IgD-negative memory B cell (primary cell): ENCODE results near the gene NKAIN4. TPM values are rescaled to one million over a fixed set of nuclear protein-coding genes. Genes with fewer than 3 reads are reported as not detected.

Source experiments
- H3K27ac Mint-ChIP-seq, 3 donors: one replicate each; pipeline ENCODE4 v1.8.0; 2020 to 2022; ENCODE audit warnings: mild to moderate bottlenecking in 3 of 3, mixed read lengths in 3 of 3, moderate library complexity in 1 of 3
- H3K27me3 Mint-ChIP-seq: one replicate; pipeline ENCODE4 v1.8.0; 2021; ENCODE audit warnings: mixed read lengths
- H3K36me3 Mint-ChIP-seq: one replicate; pipeline ENCODE4 v1.8.0; 2020; ENCODE audit warnings: mild to moderate bottlenecking, mixed read lengths
- H3K4me1 Mint-ChIP-seq, 3 donors: one replicate each; pipeline ENCODE4 v1.8.0; 2020 to 2022; ENCODE audit warnings: mixed read lengths in 3 of 3, mild to moderate bottlenecking in 1 of 3
- H3K4me3 Mint-ChIP-seq, 4 donors: one replicate each; pipeline ENCODE4 v1.8.0; 2020 to 2022; ENCODE audit warnings: mild to moderate bottlenecking in 4 of 4, mixed read lengths in 4 of 4, moderate library complexity in 3 of 4
- H3K9me3 Mint-ChIP-seq, 3 donors: one replicate each; pipeline ENCODE4 v1.8.0; 2020 to 2021; ENCODE audit warnings: mixed read lengths in 3 of 3, mild to moderate bottlenecking in 1 of 3
- polyA plus RNA-seq: library from polyadenylated mRNA; unstranded; fragments of 300-500 nt; fragmentation: Illumina TruSeq; gene quantifications from one replicate; pipeline ENCODE4 v1.2.3, GENCODE V29; 2021

NKAIN4 gene
- polyA plus RNA-seq, 1 donor from 2014 or later = not detected

DNA sequence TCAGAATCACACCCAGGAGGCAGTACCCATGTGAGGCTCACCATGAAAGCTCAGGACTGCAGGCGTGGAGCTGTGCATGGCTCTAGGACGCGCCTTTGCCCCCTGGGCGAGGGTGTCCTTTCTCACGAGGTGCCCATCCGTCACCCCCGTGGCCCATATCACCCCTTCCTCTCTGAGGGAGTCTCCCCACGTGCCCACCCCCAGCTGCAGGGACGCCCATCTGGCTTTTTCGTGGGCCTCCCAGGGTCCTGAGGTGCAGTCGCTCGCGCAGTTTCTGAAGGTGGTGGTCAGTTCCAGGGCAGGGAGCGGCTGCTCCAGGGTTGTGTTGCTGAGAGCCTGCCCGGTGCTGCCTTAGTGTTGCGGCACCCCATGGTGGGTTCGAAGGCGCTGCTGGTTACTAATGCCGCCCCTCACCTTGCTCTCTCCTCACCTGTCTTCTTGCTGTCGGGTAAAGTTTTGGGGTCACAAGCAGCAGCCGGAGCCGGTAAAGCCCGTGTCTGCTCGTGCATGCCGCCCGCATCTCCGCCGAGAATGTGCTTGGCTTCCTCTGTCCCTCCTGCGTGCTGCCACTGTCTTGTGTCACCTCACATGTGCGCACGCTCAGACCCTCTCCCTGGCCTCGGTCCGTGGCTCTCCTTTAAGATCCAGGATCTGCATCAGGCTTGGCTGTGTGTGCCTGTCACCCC lies 29.3 kb upstream of the NKAIN4 start:
- Mint-ChIP-seq H3K27me3 (no peaks in the 10 kb centered on the region), H3K36me3 (no peaks in the 10 kb centered on the region), H3K4me1 (no peaks in the 10 kb centered on the region), H3K9me3 (no peaks in the 10 kb centered on the region), H3K4me3 (peak overlapping the region in 2 of 4 donors; percentile 2 to 8), H3K27ac (no peak overlapping the region)

DNA sequence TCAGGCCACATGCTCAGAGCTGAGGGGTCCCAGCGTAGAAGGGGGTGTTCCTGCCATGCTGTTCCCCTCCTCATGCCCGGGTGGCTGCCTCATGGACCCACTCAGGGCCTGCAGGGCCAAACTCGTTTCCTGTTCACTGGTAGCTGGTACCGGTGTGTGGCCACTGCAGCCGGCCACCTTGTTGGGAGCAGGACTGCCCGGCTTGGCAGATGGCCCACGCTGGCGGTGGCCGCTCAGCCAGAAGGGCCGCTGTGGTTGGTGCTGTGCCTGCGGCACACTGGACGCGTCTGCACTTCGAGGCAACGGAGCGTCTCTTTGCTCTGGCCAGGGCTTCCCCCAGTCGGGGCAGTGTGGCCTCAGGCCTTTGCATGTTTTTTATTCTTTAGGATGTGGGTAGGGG lies 28.7 kb upstream of the NKAIN4 start:
- Mint-ChIP-seq H3K36me3 (no peaks in the 10 kb centered on the region), H3K9me3 (no peaks in the 10 kb centered on the region), H3K27ac (no peak overlapping the region), H3K4me1 (no peaks in the 10 kb centered on the region), H3K4me3 (no peak overlapping the region), H3K27me3 (no peaks in the 10 kb centered on the region)

- no peaks in the 10 kb centered on the region for H3K36me3 Mint-ChIP-seq
- H3K27ac Mint-ChIP-seq = no peak overlapping the region
- no peaks in the 10 kb centered on the region for H3K9me3 Mint-ChIP-seq
- H3K4me3 Mint-ChIP-seq = no peak overlapping the region
- no peaks in the 10 kb centered on the region for H3K4me1 Mint-ChIP-seq
- no peaks in the 10 kb centered on the region for H3K27me3 Mint-ChIP-seq
Measured at GRCh38 chr20:63281742-63282665, 27.7 kb upstream of the NKAIN4 start.

- Mint-ChIP-seq H3K27me3 (no peaks in the 10 kb centered on the region), H3K4me3 (no peak overlapping the region), H3K27ac (no peak overlapping the region), H3K4me1 (no peaks in the 10 kb centered on the region), H3K36me3 (no peaks in the 10 kb centered on the region), H3K9me3 (no peaks in the 10 kb centered on the region)
Measured at GRCh38 chr20:63280929-63281545, 26.8 kb upstream of the NKAIN4 start.

GRCh38 chr20:63280371-63280770 lies 26.1 kb upstream of the NKAIN4 start:
- H3K4me3 Mint-ChIP-seq = peak overlapping the region in 1 of 4 donors; percentile 39
- no peaks in the 10 kb centered on the region for H3K9me3 Mint-ChIP-seq
- no peaks in the 10 kb centered on the region for H3K27me3 Mint-ChIP-seq
- H3K27ac Mint-ChIP-seq = peak overlapping the region in 1 of 3 donors; percentile 35
- no peaks in the 10 kb centered on the region for H3K36me3 Mint-ChIP-seq
- peaks cover 0 to under 1% (median 0%) of the 10 kb centered on the region in 3 donors for H3K4me1 Mint-ChIP-seq

GRCh38 chr20:63279931-63280330 lies 25.7 kb upstream of the NKAIN4 start:
- Mint-ChIP-seq H3K4me3 (no peak overlapping the region), H3K4me1 (peaks cover 0 to 5% (median 0%) of the 10 kb centered on the region in 3 donors), H3K9me3 (no peaks in the 10 kb centered on the region), H3K36me3 (no peaks in the 10 kb centered on the region), H3K27ac (peak overlapping the region in 1 of 3 donors; percentile 35), H3K27me3 (no peaks in the 10 kb centered on the region)

- peak overlapping the region in 1 of 4 donors; percentile 28 for H3K4me3 Mint-ChIP-seq
- H3K27ac Mint-ChIP-seq = no peak overlapping the region
- no peaks in the 10 kb centered on the region for H3K36me3 Mint-ChIP-seq
- no peaks in the 10 kb centered on the region for H3K27me3 Mint-ChIP-seq
- peaks cover 4 to 13% (median 5%) of the 10 kb centered on the region in 3 donors for H3K4me1 Mint-ChIP-seq
- no peaks in the 10 kb centered on the region for H3K9me3 Mint-ChIP-seq
Measured at GRCh38 chr20:63278661-63279060, 24.4 kb upstream of the NKAIN4 start.

DNA sequence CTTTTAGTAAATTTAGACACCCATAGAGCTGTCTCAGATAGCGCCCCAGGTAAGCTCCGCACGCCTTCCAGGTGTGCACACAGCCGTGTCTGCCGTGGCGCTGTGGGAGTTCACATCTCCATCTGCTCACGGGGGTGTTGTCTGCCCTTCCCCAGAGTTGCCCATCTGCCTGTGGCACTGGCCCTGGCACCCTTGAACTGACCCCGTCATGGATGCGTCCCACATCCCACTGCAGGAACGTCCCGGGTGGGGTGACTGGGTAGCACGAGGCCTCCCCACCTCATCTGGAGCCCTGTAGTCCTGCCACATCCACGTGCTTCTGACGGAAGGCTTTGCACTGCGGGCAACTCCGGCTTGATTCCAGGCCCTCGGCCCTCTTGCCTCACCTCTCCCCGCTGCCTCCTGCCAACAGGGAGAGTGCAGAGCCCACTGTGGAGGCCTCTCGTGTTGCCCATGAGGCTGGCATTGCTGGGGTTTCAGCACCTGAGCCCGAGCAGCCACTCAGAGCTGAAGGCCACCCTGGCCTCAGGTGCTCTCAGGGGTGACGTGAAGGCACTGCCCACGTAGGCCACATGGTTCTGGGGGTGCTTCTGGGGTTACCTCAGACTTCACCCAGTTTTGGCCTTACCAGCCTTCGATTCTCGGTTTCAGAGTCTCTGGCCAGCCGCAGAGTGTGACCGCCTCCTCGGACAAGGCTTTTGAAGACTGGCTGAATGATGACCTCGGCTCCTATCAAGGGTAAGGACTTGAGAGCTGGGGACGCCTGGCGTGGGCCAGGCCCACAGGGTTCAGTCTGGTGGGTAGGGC lies 23.4 kb upstream of the NKAIN4 start:
- H3K27ac Mint-ChIP-seq = peak overlapping the region in 1 of 3 donors; percentile 10
- H3K27me3 Mint-ChIP-seq = no peaks in the 10 kb centered on the region
- no peaks in the 10 kb centered on the region for H3K9me3 Mint-ChIP-seq
- no peaks in the 10 kb centered on the region for H3K36me3 Mint-ChIP-seq
- peaks cover 8 to 16% (median 9%) of the 10 kb centered on the region in 3 donors for H3K4me1 Mint-ChIP-seq
- H3K4me3 Mint-ChIP-seq = no peak overlapping the region

- Mint-ChIP-seq H3K9me3 (no peaks in the 10 kb centered on the region), H3K4me3 (peak overlapping the region in 1 of 4 donors; percentile 70), H3K27me3 (no peaks in the 10 kb centered on the region), H3K36me3 (no peaks in the 10 kb centered on the region), H3K27ac (no peak overlapping the region), H3K4me1 (peaks cover 8 to 16% (median 9%) of the 10 kb centered on the region in 3 donors)
Measured at GRCh38 chr20:63276956-63277355, 22.7 kb upstream of the NKAIN4 start.

DNA sequence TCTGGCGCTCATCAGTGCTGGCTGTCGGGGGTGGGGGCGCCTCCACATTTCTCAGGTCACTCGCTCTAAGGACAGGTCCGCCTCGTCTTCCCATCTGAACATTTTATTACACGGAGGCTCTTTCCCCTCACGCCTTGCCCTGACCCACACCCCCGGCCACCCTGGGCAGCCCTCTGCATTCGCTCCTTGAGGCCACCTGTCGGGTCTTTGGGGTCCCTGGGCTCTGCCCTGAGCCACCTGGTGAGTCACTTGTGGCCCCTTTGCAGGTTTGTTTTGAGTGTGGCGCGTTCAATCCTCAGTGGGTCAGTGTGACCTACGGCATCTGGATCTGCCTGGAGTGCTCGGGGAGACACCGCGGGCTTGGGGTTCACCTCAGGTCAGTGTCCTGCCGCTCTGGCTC lies 21.6 kb upstream of the NKAIN4 start:
- no peaks in the 10 kb centered on the region for H3K27me3 Mint-ChIP-seq
- peaks cover 3% of the 10 kb centered on the region for H3K36me3 Mint-ChIP-seq
- H3K4me3 Mint-ChIP-seq = peak overlapping the region in 1 of 4 donors; percentile 72
- no peak overlapping the region for H3K27ac Mint-ChIP-seq
- peaks cover 13 to 22% (median 15%) of the 10 kb centered on the region in 3 donors for H3K4me1 Mint-ChIP-seq
- no peaks in the 10 kb centered on the region for H3K9me3 Mint-ChIP-seq

DNA sequence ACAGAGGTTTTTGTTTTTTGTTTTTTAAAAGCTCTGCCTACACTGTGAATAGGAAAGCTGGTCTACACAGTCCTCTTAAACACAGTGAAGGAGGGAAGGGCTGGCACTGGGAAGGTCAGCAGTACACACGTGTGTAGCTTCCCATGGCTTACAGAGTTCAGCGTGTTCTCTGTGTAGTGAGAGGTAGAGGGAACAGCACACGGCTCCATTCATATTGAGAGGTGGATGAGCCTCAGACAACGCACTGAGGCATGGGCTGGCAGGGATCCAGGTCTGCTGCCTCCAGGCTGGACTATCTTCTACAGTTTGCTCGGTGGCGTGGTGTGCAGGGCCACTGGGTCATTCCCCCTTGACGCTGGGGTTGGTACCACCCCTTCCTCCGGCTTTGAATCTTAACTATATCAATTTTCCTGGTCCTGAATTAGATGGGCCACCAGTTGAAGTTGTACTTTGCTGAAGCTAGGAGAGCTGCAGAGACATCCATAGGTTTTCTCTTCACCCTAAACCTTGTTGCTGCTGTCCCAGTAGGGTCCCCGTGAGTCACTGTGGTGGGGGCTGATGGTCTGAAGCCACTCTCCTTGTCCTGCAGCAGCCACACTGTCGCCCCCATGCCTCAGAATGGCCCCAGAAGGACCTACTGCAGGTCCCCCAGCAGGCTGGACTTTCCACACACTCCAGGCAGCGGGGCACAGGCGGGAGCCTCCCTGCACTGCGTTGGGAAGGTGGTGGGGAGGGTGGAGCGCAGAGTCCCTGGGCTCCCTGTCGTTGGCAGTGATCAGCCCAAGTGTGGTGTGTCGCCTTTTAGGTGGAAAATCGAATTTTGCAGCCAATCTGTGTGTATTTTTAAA lies 20.3 kb upstream of the NKAIN4 start:
- Mint-ChIP-seq H3K4me1 (peaks cover 13 to 22% (median 15%) of the 10 kb centered on the region in 3 donors), H3K36me3 (peaks cover 3% of the 10 kb centered on the region), H3K27me3 (peaks cover 1% of the 10 kb centered on the region), H3K27ac (peak overlapping the region in 1 of 3 donors; percentile 43), H3K9me3 (no peaks in the 10 kb centered on the region), H3K4me3 (peak overlapping the region in 3 of 4 donors; percentile 41 to 72 (median 48))

- H3K27ac Mint-ChIP-seq = peak overlapping the region; percentile 66 to 95 (median 86)
- peak overlapping the region; percentile 86 to 96 (median 94) for H3K4me3 Mint-ChIP-seq
- H3K4me1 Mint-ChIP-seq = peaks cover 13 to 22% (median 15%) of the 10 kb centered on the region in 3 donors
- H3K27me3 Mint-ChIP-seq = peaks cover 1% of the 10 kb centered on the region
- H3K9me3 Mint-ChIP-seq = no peaks in the 10 kb centered on the region
- H3K36me3 Mint-ChIP-seq = peaks cover 3% of the 10 kb centered on the region
Measured at GRCh38 chr20:63273635-63274380, 19.5 kb upstream of the NKAIN4 start.

- H3K4me3 Mint-ChIP-seq = peak overlapping the region; percentile 86 to 96 (median 94)
- peaks cover 1% of the 10 kb centered on the region for H3K27me3 Mint-ChIP-seq
- H3K27ac Mint-ChIP-seq = peak overlapping the region; percentile 66 to 95 (median 86)
- H3K36me3 Mint-ChIP-seq = peaks cover 3% of the 10 kb centered on the region
- H3K4me1 Mint-ChIP-seq = peaks cover 13 to 22% (median 15%) of the 10 kb centered on the region in 3 donors
- no peaks in the 10 kb centered on the region for H3K9me3 Mint-ChIP-seq
Measured at GRCh38 chr20:63273059-63273579, 18.9 kb upstream of the NKAIN4 start.
